IMR-90 (cell line): ENCODE measurements around the gene DLG4. TPM values are rescaled to one million over a fixed set of nuclear protein-coding genes. Genes with fewer than 3 reads are reported as not detected.

Source experiments
- ATAC-seq: fragments of 200-7000 bp; cut with Tn5 transposase; 2 replicates; pipeline ENCODE4 v1.9.1; 2020; ENCODE audit warnings: low read depth, mild to moderate bottlenecking, moderate library complexity
- BruUV-seq: library from RNA; stranded (reverse); fragments of 400-500 nt; replicated peaks from 2 replicates; lab custom pipeline; 2021; lab: Mats Ljungman, UMichigan
- CTCF ChIA-PET: fragments of 300-600 bp; formaldehyde crosslinking; extraction: SDS; loops from one replicate; lab custom pipeline; 2021; ENCODE audit warnings: antibody characterized with exemption; lab: Yijun Ruan, JAX
- POLR2A ChIA-PET: fragments of 300-600 bp; sonication (Branson Sonifier 250); formaldehyde crosslinking; loops from one replicate; lab custom pipeline; 2022; ENCODE audit warnings: antibody characterized with exemption; ENCODE audit not compliant: unreplicated experiment; lab: Charles Lee
- DNase-seq: peaks from one replicate; pipeline ENCODE4 v3.0.0; 2013
- H2AFZ ChIP-seq: replicated peaks from 2 replicates; pipeline ENCODE3; 2013; ENCODE audit warnings: low read length, mild to moderate bottlenecking; ENCODE audit not compliant: poor library complexity
- H2AK5ac ChIP-seq: 2 replicates; pipeline ENCODE4 v1.6.1; 2013; ENCODE audit warnings: low read depth, low read length, inconsistent platforms
- H2AK9ac ChIP-seq: replicated peaks from 2 replicates; pipeline ENCODE3; 2013; ENCODE audit warnings: mild to moderate bottlenecking, low read depth, low read length, moderate library complexity; ENCODE audit not compliant: poor library complexity
- H2BK120ac ChIP-seq: 2 replicates; pipeline ENCODE4 v1.6.1; 2013; ENCODE audit warnings: low read depth, low read length, inconsistent platforms
- H2BK15ac ChIP-seq: 3 replicates; pipeline ENCODE4 v1.6.1; 2013; ENCODE audit warnings: low read depth, low read length, inconsistent platforms
- H2BK20ac ChIP-seq: 2 replicates; pipeline ENCODE4 v1.6.1; 2013; ENCODE audit warnings: low read depth, mild to moderate bottlenecking, inconsistent platforms, low read length, moderate library complexity
- H2BK5ac ChIP-seq: 2 replicates; pipeline ENCODE4 v1.6.1; 2013; ENCODE audit warnings: mild to moderate bottlenecking, low read depth, low read length, inconsistent platforms; ENCODE audit not compliant: poor library complexity, severe bottlenecking
- H3K14ac ChIP-seq: replicated peaks from 2 replicates; pipeline ENCODE4 v1.6.1; 2013; ENCODE audit warnings: low read depth, low read length, inconsistent platforms
- H3K18ac ChIP-seq: 2 replicates; pipeline ENCODE4 v1.6.1; 2013; ENCODE audit warnings: low read depth, low read length, control low read depth
- H3K23ac ChIP-seq: 2 replicates; pipeline ENCODE4 v1.6.1; 2013; ENCODE audit warnings: low read depth, low read length, inconsistent platforms
- H3K27ac ChIP-seq: 2 replicates; pipeline ENCODE4 v1.5.1; 2013; ENCODE audit warnings: mild to moderate bottlenecking, control low read depth, low read length; ENCODE audit not compliant: insufficient read depth
- H3K27me3 ChIP-seq: 2 replicates; pipeline ENCODE4 v1.6.1; 2013; ENCODE audit warnings: low read length; ENCODE audit not compliant: control insufficient read depth, insufficient read depth
- H3K36me3 ChIP-seq: 2 replicates; pipeline ENCODE4 v1.6.1; 2013; ENCODE audit warnings: low read length, mixed read lengths; ENCODE audit not compliant: control insufficient read depth, insufficient read depth
- H3K4ac ChIP-seq: 2 replicates; pipeline ENCODE4 v1.6.1; 2013; ENCODE audit warnings: low read depth, low read length, inconsistent platforms
- H3K4me1 ChIP-seq: 2 replicates; pipeline ENCODE4 v1.6.1; 2013; ENCODE audit warnings: low read length, mixed read lengths; ENCODE audit not compliant: control insufficient read depth, insufficient read depth
- H3K4me2 ChIP-seq: 2 replicates; pipeline ENCODE4 v1.6.1; 2013; ENCODE audit warnings: low read depth, mild to moderate bottlenecking, control low read depth, low read length, moderate library complexity
- H3K4me3 ChIP-seq: 2 replicates; pipeline ENCODE4 v1.5.1; 2013; ENCODE audit warnings: low read depth, mild to moderate bottlenecking, control low read depth, low read length, moderate library complexity; ENCODE audit not compliant: insufficient read depth
- H3K56ac ChIP-seq: 2 replicates; pipeline ENCODE4 v1.6.1; 2013; ENCODE audit warnings: low read length, inconsistent platforms; ENCODE audit not compliant: insufficient read depth; ENCODE audit errors: extremely low read depth
- H3K79me1 ChIP-seq, 2 experiments: 2 replicates each; pipeline ENCODE4 v1.6.1; 2013; ENCODE audit warnings: low read length in 2 of 2, inconsistent platforms in 1 of 2, low read depth in 1 of 2
- H3K9ac ChIP-seq: 2 replicates; pipeline ENCODE4 v1.6.1; 2013; ENCODE audit warnings: low read depth, low read length, control low read depth
- H3K9me1 ChIP-seq: 2 replicates; pipeline ENCODE4 v1.6.1; 2013; ENCODE audit warnings: low read length, inconsistent platforms; ENCODE audit not compliant: insufficient read depth
- H3K9me3 ChIP-seq: 2 replicates; pipeline ENCODE4 v1.6.1; 2013; ENCODE audit warnings: low read length; ENCODE audit not compliant: control insufficient read depth, insufficient read depth
- H4K20me1 ChIP-seq: 2 replicates; pipeline ENCODE4 v1.6.1; 2013; ENCODE audit warnings: low read length, inconsistent platforms; ENCODE audit not compliant: insufficient read depth
- H4K5ac ChIP-seq: 2 replicates; pipeline ENCODE4 v1.6.1; 2013; ENCODE audit warnings: mild to moderate bottlenecking, low read depth, low read length, control low read depth
- H4K8ac ChIP-seq, 2 experiments: 2 replicates each; pipeline ENCODE4 v1.6.1; 2013; ENCODE audit warnings: low read depth in 2 of 2, low read length in 2 of 2, control low read depth in 1 of 2, inconsistent platforms in 1 of 2
- H4K91ac ChIP-seq: 2 replicates; pipeline ENCODE4 v1.6.1; 2013; ENCODE audit warnings: low read depth, low read length, inconsistent platforms; ENCODE audit not compliant: insufficient read depth
- ELK1 ChIP-seq: fragments of 150-350 bp; IDR thresholded peaks from 2 replicates; pipeline ENCODE4 v1.6.1; 2016; ENCODE audit warnings: low read depth, mild to moderate bottlenecking, low read length, moderate library complexity, borderline replicate concordance
- FOS ChIP-seq: fragments of 150-350 bp; IDR thresholded peaks from 2 replicates; pipeline ENCODE4 v1.6.1; 2016; ENCODE audit warnings: low read depth, low read length
- MAFK ChIP-seq: IDR thresholded peaks from 2 replicates; pipeline ENCODE4 v1.6.1; 2012; ENCODE audit warnings: low read depth, low read length, improper control_type of control experiment
- POLR2A ChIP-seq: IDR thresholded peaks from 2 replicates; pipeline ENCODE4 v1.6.1; 2012; ENCODE audit warnings: mild to moderate bottlenecking, low read depth, low read length
- RCOR1 ChIP-seq: IDR thresholded peaks from 2 replicates; pipeline ENCODE4 v1.6.1; 2012; ENCODE audit warnings: mild to moderate bottlenecking, low read length, improper control_type of control experiment; ENCODE audit not compliant: insufficient replicate concordance
- SMC3 ChIP-seq: fragments of 150-350 bp; IDR thresholded peaks from 2 replicates; pipeline ENCODE4 v1.6.1; 2016; ENCODE audit warnings: low read depth, mild to moderate bottlenecking, antibody characterized with exemption, low read length, moderate library complexity
- WGBS, 2 experiments: methylation state at CpG; one replicate each; pipeline versions ENCODE4 v1.1.5 to v1.1.7; 2013; ENCODE audit warnings: missing lambda C conversion rate in 2 of 2; ENCODE audit not compliant: insufficient read length in 1 of 2; ENCODE audit errors: extremely low coverage in 2 of 2; 5-methylcytosine and 5-hydroxymethylcytosine counted together
- dilution Hi-C: fragments of 300-500 bp; cut with HindIII; formaldehyde crosslinking; loops from one replicate; pipeline ENCODE4 v1.14.3; 2018; ENCODE audit warnings: low sequenced_read_pairs; ENCODE audit not compliant: unreplicated experiment
- in situ Hi-C: fragments of 300-500 bp; cut with MboI; formaldehyde crosslinking; loops from 3 replicates; pipeline ENCODE4 v1.14.3; 2019; ENCODE audit warnings: low sequenced_read_pairs, inconsistent platforms, mixed read lengths
- intact Hi-C: fragments of 100-400 bp; cut with micrococcal nuclease; formaldehyde crosslinking; loops from 2 replicates; pipeline ENCODE4 v1.10.0; 2022
- polyA plus RNA-seq, 3 experiments: library from polyadenylated mRNA; depleted of rRNA; stranded (reverse); fragments of >200 nt; gene quantifications; 2 replicates each; pipeline ENCODE4 v1.2.3, GENCODE V29; 2012; ENCODE audit warnings: low replicate concordance in 1 of 3
- total RNA-seq: library from RNA; depleted of rRNA; stranded (reverse); fragments of >200 nt; gene quantifications from 2 replicates; pipeline ENCODE4 v1.2.3, GENCODE V29; 2012

DLG4 gene
- total and polyA plus RNA-seq, 2 of the 4 experiments (the other 2 are of a cell fraction), result 8.2 to 30.5 TPM

- peak overlapping the region; percentile 84; the same call in 1 of the 2 replicates for H3K56ac ChIP-seq
- peak overlapping the region; percentile 95 for H2BK5ac ChIP-seq
- BruUV-seq, result no TSS peak
- H3K9me1 ChIP-seq, result 0 out of 2 replicates have a peak, but pooled peaks cover 2% of the 10 kb centered on the region
- no peak overlapping the region for H2BK15ac ChIP-seq
- TF ChIP-seq SMC3 (no peak), POLR2A (no peak), FOS (no peak), ELK1 (no peak), RCOR1 (no peak), MAFK (no peak)
- in situ Hi-C loops, result loop anchor here (25.0 kb wide), 1 partner anchor 921 kb away; the partner anchor contains the start of genes PER1 and VAMP2
- H3K9me3 ChIP-seq, result no peaks in the 10 kb centered on the region
- H4K91ac ChIP-seq, result peak overlapping the region; percentile 94
- DNase-seq (no peak), ATAC-seq (no peak)
- peak overlapping the region; percentile 98 for H3K14ac ChIP-seq
- no peaks in the 10 kb centered on the region for H3K27me3 ChIP-seq
- H3K79me1 ChIP-seq, result peaks cover 13 to 51% of the 10 kb centered on the region in 2 experiments
- H3K4me3 ChIP-seq, result peak overlapping the region; percentile 90
- intact Hi-C loops, result no loop called here
- H2BK120ac ChIP-seq, result no peak overlapping the region
- peaks cover 21% of the 10 kb centered on the region for H4K20me1 ChIP-seq
- peak overlapping the region; percentile 13 to 89; a peak in 3 of 4 replicates for H4K8ac ChIP-seq
- H3K18ac ChIP-seq, result no peak overlapping the region
- H2AK5ac ChIP-seq, result peak overlapping the region; percentile 96
- peak overlapping the region; percentile 95 for H3K27ac ChIP-seq
- H2AFZ ChIP-seq, result no peak overlapping the region
- H3K4me1 ChIP-seq, result peaks cover 8% of the 10 kb centered on the region
- peak overlapping the region; percentile 98 for H3K4ac ChIP-seq
- H3K23ac ChIP-seq, result peak overlapping the region; percentile 89
- peak overlapping the region; percentile 25; the same call in 1 of the 2 replicates for H4K5ac ChIP-seq
- peak overlapping the region; percentile 100 for H2AK9ac ChIP-seq
- 27% methylated on average over 5 of the region's 9 CpGs; no CpG with 5 or more reads in 1 of the 2 experiments for WGBS, 2 experiments
- ChIA-PET POLR2A (interaction anchor here (0.5 kb wide), 1 partner anchor 64 kb away, joined by 7 read pairs; no protein-coding TSS in a partner anchor), CTCF (interaction anchor here (0.6 kb wide), 1 partner anchor 126 kb away, joined by 4 read pairs; the partner anchor contains the start of gene ASGR2)
- dilution Hi-C loops, result no loop called here
- H3K4me2 ChIP-seq, result peak overlapping the region; percentile 93
- peak overlapping the region; percentile 98 for H3K9ac ChIP-seq
- H3K36me3 ChIP-seq, result peaks cover 30% of the 10 kb centered on the region
- no peak overlapping the region for H2BK20ac ChIP-seq
Observed at GRCh38 chr17:7241090-7241733, 21.6 kb upstream of the DLG4 start.
